ENCODE results near the gene ESR1.
A peak's percentile ranks its signal among the peaks of the same experiment; 100 is the strongest.

Gene ESR1

GRCh38 chr6:151807513-151808370 is at the start of gene ESR1:
Gene ESR1, plus strand, starts transcription at chr6:151807682. Its CDS starts 231 bp downstream, at chr6:151807913.
- DNase-seq (ENCODE audit: low read depth in 2 of 2) = no peak

- no peak for DNase-seq (ENCODE audit: low read depth in 2 of 2)
Measured at GRCh38 chr6:151760486-151760885, 47.0 kb upstream of the ESR1 start.

GRCh38 chr6:151761851-151762250 is 45.6 kb upstream of the ESR1 start:
- no peak for DNase-seq (ENCODE audit: low read depth in 2 of 2)

- DNase-seq (ENCODE audit: low read depth in 2 of 2) = no peak
Measured at GRCh38 chr6:151762817-151763216, 44.7 kb upstream of the ESR1 start.

GRCh38 chr6:151763303-151763702 is 44.2 kb upstream of the ESR1 start:
- DNase-seq (ENCODE audit: low read depth in 2 of 2) = no peak

- DNase-seq (ENCODE audit: low read depth in 2 of 2) = peak in 1 of 2 donors; percentile 30
Measured at GRCh38 chr6:151763938-151764680, 43.4 kb upstream of the ESR1 start.

- peak in 1 of 2 donors; percentile 24 for DNase-seq (ENCODE audit: low read depth in 2 of 2)
Measured at GRCh38 chr6:151765444-151765886, 42.0 kb upstream of the ESR1 start.

GRCh38 chr6:151772446-151772845 is 35.0 kb upstream of the ESR1 start:
- DNase-seq (ENCODE audit: low read depth in 2 of 2) = no peak

GRCh38 chr6:151773382-151773781 is 34.1 kb upstream of the ESR1 start:
- no peak for DNase-seq (ENCODE audit: low read depth in 2 of 2)

- DNase-seq (ENCODE audit: low read depth in 2 of 2) = no peak
Measured at GRCh38 chr6:151782560-151782959, 24.9 kb upstream of the ESR1 start.

GRCh38 chr6:151783692-151784091 is 23.8 kb upstream of the ESR1 start:
- DNase-seq (ENCODE audit: low read depth in 2 of 2) = no peak

GRCh38 chr6:151784441-151785214 is 22.9 kb upstream of the ESR1 start:
- DNase-seq (ENCODE audit: low read depth in 2 of 2) = no peak

GRCh38 chr6:151796842-151797530 is 10.5 kb upstream of the ESR1 start:
- DNase-seq (ENCODE audit: low read depth in 2 of 2) = no peak

- no peak for DNase-seq (ENCODE audit: low read depth in 2 of 2)
Measured at GRCh38 chr6:151803743-151804142, 3.7 kb upstream of the ESR1 start.

GRCh38 chr6:151804585-151805285 is 2.7 kb upstream of the ESR1 start:
- DNase-seq (ENCODE audit: low read depth in 2 of 2) = no peak

- DNase-seq (ENCODE audit: low read depth in 2 of 2) = no peak
Measured at GRCh38 chr6:151805286-151805840, 2.1 kb upstream of the ESR1 start.

GRCh38 chr6:151806757-151807512 is 547 bp upstream of the ESR1 start:
- no peak for DNase-seq (ENCODE audit: low read depth in 2 of 2)

- no peak for DNase-seq (ENCODE audit: low read depth in 2 of 2)
Measured at GRCh38 chr6:151808371-151809241, 1.1 kb downstream of the ESR1 start.

- no peak for DNase-seq (ENCODE audit: low read depth in 2 of 2)
Measured at GRCh38 chr6:151811081-151811480, 3.6 kb downstream of the ESR1 start.

Measured in stimulated activated CD4-positive, alpha-beta T cell treated with anti-CD3 and anti-CD28 coated beads, Interleukin-4, amount 100 ng/mL, for 48 hours (primary cell).